HTERT RPE-1 (cell line): Measurements from ENCODE around the gene LMF1.

ENCODE experiments used
- in situ Hi-C: fragments of 300-500 bp; cut with MboI; formaldehyde crosslinking; loops from 4 replicates; pipeline ENCODE4 v1.14.3; 2020; ENCODE audit warnings: low sequenced_read_pairs

LMF1 gene

DNA sequence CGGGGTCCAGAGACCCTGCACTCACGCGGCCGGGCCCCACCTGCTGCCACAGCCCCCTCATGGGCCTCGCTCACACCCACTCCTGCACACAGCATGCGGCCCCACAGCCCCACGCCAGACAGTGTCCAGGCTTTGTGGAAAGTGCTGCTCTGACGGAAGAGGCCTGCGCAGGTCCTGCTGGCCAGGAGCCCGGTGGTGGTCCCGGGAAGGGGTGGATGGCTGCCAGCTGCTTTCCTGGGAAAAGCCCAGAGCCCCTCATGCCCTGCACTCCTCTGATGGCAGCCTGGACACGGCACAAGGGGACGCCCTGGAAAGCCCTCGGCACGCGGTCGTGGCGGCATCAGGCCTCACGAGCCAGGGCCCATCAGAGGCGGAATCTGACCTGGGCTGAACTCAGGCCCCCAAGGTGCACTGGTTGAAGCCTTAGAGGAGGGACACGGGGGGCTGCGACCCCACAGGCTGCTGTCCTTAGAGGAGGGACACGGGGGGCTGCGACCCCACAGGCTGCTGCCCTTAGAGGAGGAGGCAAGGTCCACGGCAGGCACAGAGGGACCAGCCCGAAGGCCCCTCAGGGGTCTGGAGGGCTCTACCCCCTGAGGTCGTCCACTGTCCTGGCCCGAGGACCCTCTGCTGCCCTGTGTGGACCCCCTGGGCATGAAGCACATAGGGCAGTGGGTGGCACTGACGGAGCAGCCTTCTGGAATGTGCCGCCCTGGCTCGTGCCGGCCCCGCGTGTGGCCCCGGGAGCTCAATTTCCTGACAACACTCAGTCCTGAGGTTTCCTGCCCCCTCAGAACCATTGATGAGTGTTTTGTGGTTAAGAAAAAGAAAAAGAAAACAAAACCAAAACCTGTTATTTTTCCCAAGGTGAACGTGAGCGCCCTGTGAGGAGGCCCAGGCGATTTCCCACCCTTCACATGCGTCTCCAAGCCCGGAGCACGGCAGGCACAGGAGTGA lies 32.9 kb upstream of the LMF1 start:
- in situ Hi-C loops: no loop called here

DNA sequence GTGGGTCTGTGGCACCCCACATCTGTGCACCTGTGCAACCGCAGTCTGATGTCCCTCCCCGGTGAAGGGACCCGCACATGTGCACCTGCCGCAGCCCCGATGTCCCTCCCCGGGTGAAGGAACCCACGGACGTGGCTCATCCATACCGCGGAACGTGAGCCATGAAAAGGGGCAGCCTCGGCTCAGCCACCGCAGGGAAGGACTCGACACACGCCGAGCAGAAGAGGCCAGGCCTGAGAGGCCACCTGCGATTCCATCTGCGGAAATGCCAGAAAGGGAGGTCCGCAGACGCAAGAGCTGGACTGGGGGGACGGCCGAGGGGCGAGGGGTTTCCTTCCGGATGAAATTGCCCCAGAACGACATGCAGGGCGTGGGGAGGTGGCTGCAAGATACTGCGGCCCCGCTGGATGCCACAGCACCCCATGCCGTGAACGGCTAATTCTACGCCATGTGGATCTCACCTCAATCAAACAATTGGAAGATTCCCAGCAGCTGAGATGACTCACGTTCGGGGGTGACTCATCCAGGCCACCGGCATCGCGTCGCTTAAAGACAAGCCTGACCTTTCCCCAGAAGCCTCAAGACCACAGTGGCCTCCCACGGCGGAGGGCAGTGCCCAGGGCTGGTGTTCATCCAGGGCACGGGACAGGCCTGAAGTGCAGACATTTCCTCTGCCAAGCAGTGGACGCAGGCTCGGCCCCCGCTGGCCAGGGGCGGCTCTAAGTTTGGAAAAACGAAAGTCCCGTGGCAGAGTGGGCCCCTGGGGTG lies 31.8 kb upstream of the LMF1 start:
- in situ Hi-C loops: no loop called here

GRCh38 chr16:1001096-1001495 lies 30.3 kb upstream of the LMF1 start:
- in situ Hi-C loops: no loop called here

GRCh38 chr16:1000608-1001007 lies 29.8 kb upstream of the LMF1 start:
- in situ Hi-C loops: no loop called here

DNA sequence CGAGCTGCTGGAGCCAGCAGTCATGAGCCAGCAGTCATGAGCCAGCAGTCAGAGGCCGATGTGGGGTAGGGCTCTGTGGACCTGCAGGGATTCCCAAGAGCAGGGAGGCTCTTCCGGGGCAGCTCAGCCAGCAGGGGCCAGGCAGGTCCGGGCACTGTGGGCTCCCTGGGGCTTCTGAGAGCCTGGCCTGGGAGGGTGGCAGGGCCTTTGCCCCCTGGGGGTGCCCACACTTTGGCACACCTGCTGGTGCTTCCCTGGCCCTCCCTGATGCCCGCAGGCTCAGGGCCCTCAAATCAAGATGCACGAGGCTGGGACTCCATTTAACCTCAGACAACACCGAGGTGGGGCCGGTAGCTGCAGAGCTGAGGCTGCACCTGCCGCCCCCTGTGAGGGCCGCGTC lies 28.9 kb upstream of the LMF1 start:
- in situ Hi-C loops: no loop called here

DNA sequence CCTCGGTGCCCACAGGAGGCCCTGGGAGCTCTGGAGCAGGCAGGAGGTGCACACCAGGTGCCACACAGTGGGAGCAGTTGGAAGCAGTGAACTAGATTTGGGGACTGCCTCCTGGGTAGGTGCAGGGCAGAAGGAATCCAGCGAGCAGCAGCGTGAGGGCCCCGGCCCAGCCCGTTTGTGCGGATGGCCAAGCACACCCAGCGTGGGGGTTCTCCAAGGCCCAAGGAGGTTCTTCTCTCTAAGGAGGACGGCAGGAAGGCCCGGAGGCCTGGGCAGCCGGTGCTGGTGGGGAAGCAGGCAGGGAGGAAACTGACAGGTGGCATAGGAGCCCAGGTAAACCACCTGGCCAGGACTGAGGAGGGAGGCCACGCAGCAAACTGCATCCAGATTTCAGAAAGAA lies 27.8 kb upstream of the LMF1 start:
- in situ Hi-C loops: no loop called here

- in situ Hi-C loops: no loop called here
These were observed 27.4 kb upstream of the LMF1 start for GRCh38 chr16:998211-998610.

DNA sequence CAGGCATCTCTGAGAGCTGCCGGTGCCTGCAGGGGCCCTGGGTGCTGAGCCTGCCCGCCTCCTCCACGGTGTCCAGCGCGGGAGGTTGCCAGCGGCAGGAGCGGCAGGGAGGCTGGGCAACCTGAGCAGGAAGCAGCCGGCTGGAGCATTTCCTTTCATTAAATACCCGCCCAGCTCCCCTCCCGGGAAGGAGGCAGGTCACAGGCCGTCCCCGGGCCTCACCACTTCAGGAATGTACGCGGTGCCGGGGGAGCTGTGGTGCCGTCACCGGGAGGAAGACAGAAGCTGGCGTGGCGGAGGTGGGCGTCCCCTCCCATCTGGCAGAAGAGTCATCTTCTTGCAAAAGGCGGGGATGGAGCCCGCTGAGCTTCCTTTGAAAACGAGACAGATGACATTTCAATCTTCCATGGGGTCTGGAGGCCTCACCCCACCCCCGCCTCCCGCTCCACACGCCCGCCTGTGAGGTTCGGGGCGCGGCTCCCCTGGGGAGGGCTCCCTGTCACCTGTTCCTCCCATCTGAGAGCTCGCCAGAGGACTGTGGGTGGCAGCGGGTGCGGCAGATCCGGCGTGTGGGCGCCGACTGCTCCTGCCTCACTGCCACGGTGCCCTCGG lies 26.8 kb upstream of the LMF1 start:
- in situ Hi-C loops: no loop called here

- in situ Hi-C loops: no loop called here
These were observed 25.9 kb upstream of the LMF1 start for GRCh38 chr16:996681-997080.

DNA sequence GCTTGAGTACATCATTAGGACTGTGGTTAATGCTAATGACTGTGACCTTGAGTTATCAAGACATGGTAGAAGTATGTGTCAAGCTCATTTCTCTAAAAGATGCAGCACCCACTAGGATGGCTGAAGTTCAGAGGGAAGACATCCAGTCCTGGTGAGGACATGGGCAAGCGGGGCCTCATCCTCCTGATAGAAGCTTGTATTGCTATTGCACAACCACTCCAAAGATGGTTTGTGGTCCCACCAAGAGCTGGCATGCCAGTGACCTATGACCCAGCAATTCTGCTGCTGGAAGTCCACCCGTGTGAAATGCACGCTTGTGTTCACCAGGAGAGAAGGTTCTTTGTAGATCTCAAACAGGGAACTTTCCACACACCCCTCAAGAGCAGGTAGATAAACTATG lies 25.0 kb upstream of the LMF1 start:
- in situ Hi-C loops: no loop called here

DNA sequence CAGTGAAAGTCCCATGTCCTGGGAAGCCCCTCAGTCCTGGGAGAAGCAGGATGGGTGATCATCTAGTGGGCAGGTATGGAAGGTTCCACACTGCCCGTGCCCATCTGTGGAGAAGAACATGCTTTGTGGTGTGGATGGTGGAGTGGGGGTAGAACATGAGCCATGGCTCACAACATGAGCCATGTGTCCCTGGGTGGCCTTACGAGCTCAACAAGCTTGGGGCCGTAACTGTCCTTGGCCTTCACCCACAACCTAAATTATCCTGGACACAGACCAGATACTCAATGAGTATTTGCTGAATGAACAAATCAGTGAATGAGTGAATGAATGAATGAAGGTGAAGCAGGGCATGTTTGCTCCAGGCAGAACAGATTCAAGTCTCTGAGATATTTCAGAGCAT lies 24.3 kb upstream of the LMF1 start:
- in situ Hi-C loops: no loop called here

- in situ Hi-C loops: no loop called here
These were observed 22.9 kb upstream of the LMF1 start for GRCh38 chr16:993731-994130.

DNA sequence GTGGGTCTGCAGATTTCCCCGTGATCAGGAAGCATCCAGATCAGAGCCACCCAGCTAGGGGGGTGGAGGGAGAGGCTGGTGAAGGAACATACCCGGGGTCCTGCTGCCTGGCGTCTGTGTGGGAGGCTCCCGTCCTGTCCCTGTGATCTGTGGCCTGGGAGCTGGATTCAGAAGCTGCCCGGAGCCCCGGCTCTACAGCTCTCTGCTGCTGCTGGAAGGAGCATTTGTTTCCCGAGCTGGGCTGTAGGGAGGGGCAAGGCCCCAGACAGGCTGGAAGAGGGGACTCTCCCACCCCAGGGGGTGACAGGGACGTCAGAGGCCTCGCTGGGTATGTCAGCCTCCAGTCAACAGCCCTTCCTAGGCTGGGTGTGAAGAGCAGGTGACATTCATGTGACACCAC lies 21.0 kb upstream of the LMF1 start:
- in situ Hi-C loops: no loop called here

DNA sequence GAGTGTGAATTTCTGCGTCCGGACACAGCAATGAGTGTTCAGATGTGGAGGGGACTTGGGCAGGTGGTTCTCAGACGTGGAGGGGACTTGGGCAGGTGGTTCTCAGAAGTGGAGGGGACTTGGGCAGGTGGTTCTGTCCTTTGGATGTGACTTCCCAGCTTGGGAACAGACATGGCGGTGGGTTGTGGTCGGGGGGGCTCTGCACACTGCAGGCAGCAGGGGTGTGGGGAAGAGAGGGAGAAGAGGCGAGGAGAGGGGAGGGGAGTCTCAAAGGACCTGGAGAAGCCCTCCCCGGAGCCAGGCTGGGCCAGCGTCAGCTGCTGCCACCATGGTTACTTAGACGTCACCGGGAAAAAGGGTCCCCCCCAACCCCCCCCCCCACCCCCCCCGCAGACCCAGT lies 20.6 kb upstream of the LMF1 start:
- in situ Hi-C loops: no loop called here

- in situ Hi-C loops: no loop called here
These were observed 19.9 kb upstream of the LMF1 start for GRCh38 chr16:990516-991291.

GRCh38 chr16:989354-989814 lies 18.6 kb upstream of the LMF1 start:
- in situ Hi-C loops: no loop called here

GRCh38 chr16:988471-989353 lies 17.9 kb upstream of the LMF1 start:
- in situ Hi-C loops: no loop called here

DNA sequence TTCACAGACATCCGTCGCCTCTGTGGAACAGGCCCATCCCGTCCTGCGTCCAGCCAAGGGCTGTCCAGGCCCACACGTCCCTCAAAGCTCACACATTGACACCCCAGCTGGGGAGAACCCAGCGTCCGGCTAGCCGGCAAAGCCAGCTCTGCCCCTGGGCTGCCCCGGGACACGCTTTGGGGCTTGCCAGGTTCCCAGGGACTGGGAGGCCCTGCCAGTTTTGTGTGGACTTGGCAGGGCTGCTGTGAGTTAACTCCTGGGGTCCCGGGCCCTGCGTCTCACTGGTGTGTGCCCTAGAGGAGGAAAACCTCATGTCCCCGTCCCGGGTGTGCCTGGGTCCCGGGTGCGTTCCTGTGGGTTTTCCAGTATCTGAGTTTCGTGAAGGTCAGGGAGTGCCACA lies 17.1 kb upstream of the LMF1 start:
- in situ Hi-C loops: no loop called here

GRCh38 chr16:986925-987582 lies 16.3 kb upstream of the LMF1 start:
- in situ Hi-C loops: no loop called here
